Measurements from ENCODE around the gene SCAF1. TPM values are rescaled to one million over a fixed set of nuclear protein-coding genes. Genes with fewer than 3 reads are reported as not detected.

The SCAF1 gene
- total RNA-seq, 1 donor from 2014 or later: 89.9 TPM

DNA sequence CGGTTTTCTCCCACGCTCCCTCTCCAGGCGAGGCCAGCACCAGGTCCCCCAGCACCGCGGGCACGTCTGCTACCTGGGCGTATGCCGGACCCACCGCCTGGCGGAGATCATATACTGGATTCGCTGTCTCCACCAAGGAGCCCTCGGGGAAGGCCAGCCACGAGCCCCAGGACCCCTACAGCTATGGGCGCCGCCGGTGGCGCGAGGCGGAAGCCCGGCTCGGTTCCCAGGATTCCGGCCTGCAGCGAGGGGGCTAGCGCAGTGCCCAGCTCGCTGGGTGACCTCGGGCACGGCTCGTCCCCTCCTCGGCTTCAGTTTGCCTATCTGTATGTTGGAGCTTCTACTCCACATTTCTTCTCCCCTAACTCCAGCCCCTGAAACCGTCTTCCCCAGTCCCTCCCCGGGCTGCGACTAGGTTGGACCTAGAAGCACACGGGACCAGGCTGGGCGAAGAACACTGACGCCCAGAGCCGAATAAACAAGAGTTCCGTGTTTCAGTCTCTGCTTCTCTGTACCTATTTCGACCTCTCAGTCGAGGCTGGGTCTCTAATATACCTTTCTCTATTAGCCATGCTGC, 48.2 kb downstream of the SCAF1 start:
- Mint-ChIP-seq H3K9me3 (no peaks in the 10 kb centered on the region), H3K4me3 (peak overlapping the region; percentile 77), H3K27me3 (ENCODE audit: low read depth) (peaks cover 6% of the 10 kb centered on the region), H3K27ac (peak overlapping the region; percentile 91), H3K4me1 (peaks cover 22% of the 10 kb centered on the region), H3K36me3 (peaks cover 14% of the 10 kb centered on the region)
- TF ChIP-seq, protein P1, sequence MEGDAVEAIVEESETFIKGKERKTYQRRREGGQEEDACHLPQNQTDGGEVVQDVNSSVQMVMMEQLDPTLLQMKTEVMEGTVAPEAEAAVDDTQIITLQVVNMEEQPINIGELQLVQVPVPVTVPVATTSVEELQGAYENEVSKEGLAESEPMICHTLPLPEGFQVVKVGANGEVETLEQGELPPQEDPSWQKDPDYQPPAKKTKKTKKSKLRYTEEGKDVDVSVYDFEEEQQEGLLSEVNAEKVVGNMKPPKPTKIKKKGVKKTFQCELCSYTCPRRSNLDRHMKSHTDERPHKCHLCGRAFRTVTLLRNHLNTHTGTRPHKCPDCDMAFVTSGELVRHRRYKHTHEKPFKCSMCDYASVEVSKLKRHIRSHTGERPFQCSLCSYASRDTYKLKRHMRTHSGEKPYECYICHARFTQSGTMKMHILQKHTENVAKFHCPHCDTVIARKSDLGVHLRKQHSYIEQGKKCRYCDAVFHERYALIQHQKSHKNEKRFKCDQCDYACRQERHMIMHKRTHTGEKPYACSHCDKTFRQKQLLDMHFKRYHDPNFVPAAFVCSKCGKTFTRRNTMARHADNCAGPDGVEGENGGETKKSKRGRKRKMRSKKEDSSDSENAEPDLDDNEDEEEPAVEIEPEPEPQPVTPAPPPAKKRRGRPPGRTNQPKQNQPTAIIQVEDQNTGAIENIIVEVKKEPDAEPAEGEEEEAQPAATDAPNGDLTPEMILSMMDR (IDR thresholded peaks at IDR 0.05; ENCODE audit: unreplicated experiment): peak; percentile 4
- DNase-seq (ENCODE audit: low spot score in 2 of 2, unreplicated experiment in 2 of 2): no peak

DNA sequence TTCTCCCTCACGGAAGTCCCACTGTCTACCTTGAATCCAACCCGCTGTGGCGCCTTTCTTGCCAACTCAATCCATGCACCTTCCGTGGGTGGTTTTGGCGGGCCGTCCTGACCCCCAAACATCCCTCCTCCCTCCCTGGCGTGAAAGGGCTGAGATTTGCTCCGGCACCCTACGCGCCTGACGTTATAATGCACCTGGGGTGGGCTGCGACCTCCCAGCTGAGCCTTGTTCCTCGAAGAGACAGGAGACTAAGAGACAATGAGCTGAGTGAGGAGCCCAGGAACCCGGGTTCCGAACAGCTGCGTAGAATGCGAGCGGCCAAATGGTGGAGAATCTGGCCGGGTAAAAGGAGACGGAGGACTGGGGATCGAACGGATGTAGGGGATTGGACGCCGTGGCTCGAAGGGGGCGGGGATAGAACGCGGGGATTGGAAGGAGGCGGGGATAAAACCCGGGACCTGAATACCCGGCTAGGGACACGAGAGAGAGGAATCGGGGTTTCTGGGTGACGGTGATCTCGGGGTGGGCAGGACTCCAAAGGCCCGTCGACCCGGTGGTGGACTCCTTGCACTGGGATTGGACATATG, 48.7 kb downstream of the SCAF1 start, which contains the start of gene CPT1C:
Gene CPT1C, plus strand, starts transcription at position 461 of the 587 bp plus-strand sequence. CDS start 1,137 bp downstream, outside the sequence.
- no peaks in the 10 kb centered on the region for H3K9me3 Mint-ChIP-seq
- peaks cover 22% of the 10 kb centered on the region for H3K4me1 Mint-ChIP-seq
- peak; percentile 62 to 80 for DNase-seq (ENCODE audit: low spot score in 2 of 2, unreplicated experiment in 2 of 2)
- H3K36me3 Mint-ChIP-seq: peaks cover 8% of the 10 kb centered on the region
- peak within 1 kb of the TSS; percentile 91 for H3K27ac Mint-ChIP-seq
- peaks cover 6% of the 10 kb centered on the region for H3K27me3 Mint-ChIP-seq (ENCODE audit: low read depth)
- peak within 1 kb of the TSS; percentile 77 for H3K4me3 Mint-ChIP-seq
- TF ChIP-seq, protein P1 (IDR thresholded peaks at IDR 0.05; ENCODE audit: unreplicated experiment): no peak

DNA sequence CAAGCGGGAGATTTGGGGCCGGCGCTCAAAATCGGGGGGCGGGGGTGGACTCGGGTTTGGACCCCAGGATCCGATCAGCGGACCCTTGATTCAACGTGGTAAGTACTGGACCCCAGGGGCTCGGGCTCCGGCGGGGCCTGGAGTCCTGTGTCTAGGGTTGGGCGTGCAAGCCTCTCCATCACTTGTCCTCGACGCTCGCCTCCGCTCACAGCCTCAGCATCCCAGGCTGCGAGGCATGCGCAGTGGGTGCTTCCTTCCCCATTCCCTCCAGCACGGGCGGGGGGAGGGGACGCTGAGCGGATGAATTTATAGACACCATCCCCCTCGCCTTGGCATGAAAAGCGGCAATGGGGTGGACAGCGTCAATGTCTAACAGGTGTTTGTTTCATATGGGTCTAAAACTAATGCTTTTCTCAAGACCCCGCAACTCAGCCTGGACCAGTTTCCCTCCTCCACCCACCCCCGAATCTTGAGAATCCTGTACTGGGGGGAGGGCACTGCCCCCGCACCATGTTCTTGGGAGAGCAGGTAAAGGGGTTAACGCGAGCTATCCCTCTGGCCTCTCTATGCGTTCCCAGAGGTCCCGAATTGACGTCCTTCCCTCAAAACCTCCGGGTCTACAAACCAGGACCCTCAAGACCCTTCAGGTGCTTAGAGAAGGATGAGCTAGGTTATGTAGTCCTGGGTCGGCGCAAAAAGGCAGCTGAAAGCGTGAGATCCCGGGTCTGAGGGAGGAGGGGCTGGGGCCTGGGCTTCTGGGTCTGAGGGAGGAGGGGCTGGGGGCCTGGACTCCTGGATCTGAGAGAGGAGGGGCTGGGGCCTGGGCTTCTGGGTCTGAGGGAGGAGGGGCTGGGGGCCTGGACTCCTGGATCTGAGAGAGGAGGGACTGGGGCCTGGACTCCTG, 49.5 kb downstream of the SCAF1 start:
- peaks cover 6% of the 10 kb centered on the region for H3K27me3 Mint-ChIP-seq (ENCODE audit: low read depth)
- peaks cover 22% of the 10 kb centered on the region for H3K4me1 Mint-ChIP-seq

DNA sequence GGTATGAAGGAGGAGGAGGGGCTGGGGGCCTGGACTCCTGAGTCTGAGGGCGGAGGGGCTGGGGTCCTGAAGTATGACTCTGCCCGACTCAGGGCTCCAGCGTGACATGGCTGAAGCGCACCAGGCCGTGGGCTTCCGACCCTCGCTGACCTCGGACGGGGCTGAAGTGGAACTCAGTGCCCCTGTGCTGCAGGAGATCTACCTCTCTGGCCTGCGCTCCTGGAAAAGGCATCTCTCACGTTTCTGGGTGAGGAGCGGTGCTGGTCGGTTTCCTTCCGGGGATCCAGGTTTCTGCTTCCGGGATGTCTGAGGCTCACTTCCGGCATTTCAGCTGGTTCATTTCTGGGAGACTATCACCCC, 50.1 kb downstream of the SCAF1 start:
- Mint-ChIP-seq H3K36me3 (peaks cover 10% of the 10 kb centered on the region), H3K27ac (no peak overlapping the region), H3K27me3 (ENCODE audit: low read depth) (peaks cover 6% of the 10 kb centered on the region), H3K4me1 (peaks cover 22% of the 10 kb centered on the region), H3K4me3 (peak overlapping the region; percentile 26), H3K9me3 (no peaks in the 10 kb centered on the region)
- DNase-seq (ENCODE audit: low spot score in 2 of 2, unreplicated experiment in 2 of 2): no peak
- TF ChIP-seq, protein P1 (IDR thresholded peaks at IDR 0.05; ENCODE audit: unreplicated experiment): no peak

More for the DNA sequence above, 49.5 kb downstream of the SCAF1 start:
- TF ChIP-seq, protein P1 (IDR thresholded peaks at IDR 0.05; ENCODE audit: unreplicated experiment): no peak
- H3K9me3 Mint-ChIP-seq: no peaks in the 10 kb centered on the region
- H3K36me3 Mint-ChIP-seq: peaks cover 7% of the 10 kb centered on the region
- H3K4me3 Mint-ChIP-seq: peak overlapping the region; percentile 77
- peak in 1 of 2 experiments; percentile 75 for DNase-seq (ENCODE audit: low spot score in 2 of 2, unreplicated experiment in 2 of 2)
- H3K27ac Mint-ChIP-seq: peak overlapping the region; percentile 91

DNA sequence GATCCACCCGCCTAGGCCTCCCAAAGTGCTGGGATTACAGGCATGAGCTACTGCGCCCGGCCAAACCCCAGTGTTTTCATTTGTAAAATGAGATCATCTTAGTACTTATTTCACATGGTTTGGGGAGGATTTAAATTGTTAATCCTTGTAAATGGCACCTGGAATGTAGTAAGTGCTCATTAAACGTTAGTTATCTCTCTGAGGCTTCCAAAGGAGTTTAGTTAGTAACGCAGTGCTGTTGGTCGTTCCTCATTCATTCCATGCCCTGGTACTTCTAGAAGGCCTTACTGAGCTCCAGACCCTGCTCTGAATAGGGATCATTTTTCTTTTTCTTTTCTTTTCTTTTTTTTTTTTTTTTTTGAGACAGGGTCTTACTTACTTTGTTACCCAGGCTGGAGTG, 54.1 kb downstream of the SCAF1 start:
- H3K4me3 Mint-ChIP-seq: no peak overlapping the region
- H3K9me3 Mint-ChIP-seq: no peaks in the 10 kb centered on the region
- H3K27me3 Mint-ChIP-seq (ENCODE audit: low read depth): no peaks in the 10 kb centered on the region
- no peak for DNase-seq (ENCODE audit: low spot score in 2 of 2, unreplicated experiment in 2 of 2)
- TF ChIP-seq, protein P1 (IDR thresholded peaks at IDR 0.05; ENCODE audit: unreplicated experiment): no peak
- peaks cover 6% of the 10 kb centered on the region for H3K4me1 Mint-ChIP-seq
- H3K27ac Mint-ChIP-seq: no peak overlapping the region
- peaks cover 11% of the 10 kb centered on the region for H3K36me3 Mint-ChIP-seq
